Measurements from ENCODE around the gene RFPL1.
"Not testable (repeated sequence)": the region's sequence is repeated elsewhere in the genome, so short reads cannot be mapped to it uniquely, and the experiment has no call there.

The RFPL1 gene

DNA sequence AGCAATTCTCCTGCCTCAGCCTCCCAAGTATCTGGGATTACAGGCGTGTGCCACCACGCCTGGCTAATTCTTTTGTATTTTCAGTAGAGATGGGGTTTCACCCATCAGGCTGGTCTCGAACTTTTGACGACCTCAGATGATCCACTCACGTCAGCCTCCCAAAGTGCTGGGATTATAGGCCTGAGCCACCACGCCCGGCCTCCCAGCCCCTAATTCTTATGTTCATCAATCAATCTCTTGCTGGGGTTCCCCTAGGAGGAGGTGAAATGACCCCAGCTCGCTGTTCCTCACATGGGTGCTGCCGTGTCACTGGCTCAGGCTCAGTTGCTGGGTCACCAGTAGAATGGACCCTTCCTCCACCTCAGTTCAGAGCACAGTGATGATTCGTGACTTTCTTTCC is at the start of gene RFPL1:
Gene RFPL1, plus strand, starts transcription at position 301 of the 400 bp plus-strand sequence.
- peaks cover 33% of the 10 kb centered on the region for H3K27me3 Mint-ChIP-seq
- not testable (repeated sequence) for H3K27ac Mint-ChIP-seq, H3K4me1 Mint-ChIP-seq, ATAC-seq, H3K4me3 Mint-ChIP-seq, H3K9me3 Mint-ChIP-seq, DNase-seq

DNA sequence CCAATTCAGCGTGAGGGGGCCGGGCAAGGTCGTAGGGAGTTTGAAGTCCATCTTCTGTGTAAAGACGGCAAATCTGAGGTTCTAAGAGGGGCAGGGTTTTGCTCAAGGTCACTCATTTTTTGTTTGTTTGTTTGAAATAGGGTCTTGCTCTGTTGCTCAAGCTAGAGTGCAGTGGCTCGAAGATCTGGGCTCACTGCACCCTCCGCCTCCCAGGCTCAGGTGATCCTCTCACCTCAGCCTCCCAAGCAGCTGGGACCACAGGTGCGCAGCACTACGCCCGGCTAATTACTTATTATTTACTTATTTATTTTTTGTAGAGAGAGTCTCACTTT is 49.7 kb upstream of the RFPL1 start:
- Mint-ChIP-seq H3K27ac (peak overlapping the region; percentile 96 to 98), H3K27me3 (no peaks in the 10 kb centered on the region), H3K4me3 (peak overlapping the region; percentile 93 to 96), H3K4me1 (peaks cover 49% of the 10 kb centered on the region), H3K9me3 (no peaks in the 10 kb centered on the region)
- DNase-seq (no peak), ATAC-seq (peak; percentile 29)

DNA sequence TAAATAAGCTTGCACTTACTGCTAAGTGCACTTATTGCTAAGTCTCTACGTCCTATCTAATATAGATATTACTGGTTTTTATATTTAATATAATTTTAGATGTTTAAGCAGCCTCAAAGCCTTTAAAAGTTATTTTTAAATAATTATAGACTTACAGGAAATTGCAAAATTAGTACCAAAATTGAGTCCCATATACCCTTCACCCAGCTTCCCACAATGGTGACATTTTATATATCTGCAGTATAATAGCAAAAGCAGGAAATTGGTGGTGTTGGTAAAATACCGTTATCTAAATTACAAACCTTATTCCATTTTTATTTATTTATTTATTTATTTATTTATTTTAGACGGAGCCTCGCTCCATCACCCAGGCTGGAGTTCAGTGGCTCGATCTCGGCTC is 48.1 kb upstream of the RFPL1 start:
- ATAC-seq (no peak), DNase-seq (no peak)
- Mint-ChIP-seq H3K27me3 (no peaks in the 10 kb centered on the region), H3K9me3 (no peaks in the 10 kb centered on the region), H3K4me3 (no peak overlapping the region), H3K4me1 (peaks cover 45% of the 10 kb centered on the region), H3K27ac (no peak overlapping the region)

DNA sequence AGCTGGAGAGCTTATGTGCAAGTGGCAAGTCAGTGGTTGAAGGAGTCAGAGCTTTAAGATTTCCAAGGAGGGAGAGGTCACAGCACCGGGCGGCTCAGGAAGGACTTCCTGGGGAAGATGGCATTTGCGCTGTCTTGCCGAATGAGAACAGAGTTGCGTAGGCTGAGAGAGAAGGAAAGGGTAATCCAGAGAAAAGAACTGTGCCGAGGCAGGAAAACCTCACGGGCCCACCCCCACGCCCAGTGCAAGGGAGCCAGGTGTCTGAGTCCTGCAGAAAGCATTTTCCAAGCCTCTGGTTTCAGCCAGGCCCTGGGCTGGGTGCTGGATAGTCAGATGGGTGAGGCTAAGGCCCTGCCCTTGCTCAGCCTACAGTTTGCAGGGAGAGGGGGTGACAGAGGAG is 46.8 kb upstream of the RFPL1 start:
- Mint-ChIP-seq H3K9me3 (no peaks in the 10 kb centered on the region), H3K27ac (no peak overlapping the region), H3K27me3 (no peaks in the 10 kb centered on the region), H3K4me1 (peaks cover 33% of the 10 kb centered on the region), H3K4me3 (no peak overlapping the region)
- ATAC-seq: no peak
- no peak for DNase-seq

DNA sequence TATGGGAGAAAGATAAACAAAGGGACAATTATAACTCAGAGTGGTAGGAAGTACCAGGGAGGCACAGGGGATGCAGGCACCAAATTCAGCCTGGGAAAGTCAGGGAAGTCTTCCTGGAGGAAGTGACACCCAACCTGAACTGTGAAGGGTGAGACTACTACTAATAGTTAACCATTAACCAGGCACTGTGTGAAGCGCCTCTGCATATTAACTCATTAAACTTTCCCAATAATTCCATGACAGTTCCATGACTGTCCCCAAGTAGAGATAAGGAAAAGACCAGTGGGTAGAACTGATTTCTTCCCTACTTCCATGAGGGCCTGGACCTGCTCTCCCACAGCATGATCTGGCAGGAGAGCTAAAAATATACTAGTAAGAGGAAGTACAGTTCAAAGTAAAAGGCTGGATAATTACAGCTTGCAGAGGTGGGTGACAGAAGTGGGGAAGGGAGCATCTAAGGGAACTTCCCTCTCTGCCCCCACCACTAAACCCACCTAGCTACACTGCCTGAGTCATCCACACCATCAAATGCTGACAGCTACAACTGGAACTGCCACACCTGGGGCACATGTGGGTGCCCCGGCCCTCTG is 45.3 kb upstream of the RFPL1 start:
- peaks cover 19% of the 10 kb centered on the region for H3K4me1 Mint-ChIP-seq
- H3K27me3 Mint-ChIP-seq: no peaks in the 10 kb centered on the region
- no peaks in the 10 kb centered on the region for H3K9me3 Mint-ChIP-seq
- H3K27ac Mint-ChIP-seq: peak overlapping the region in 1 of 2 donors; percentile 75
- ATAC-seq (no peak), DNase-seq (no peak)
- H3K4me3 Mint-ChIP-seq: no peak overlapping the region

DNA sequence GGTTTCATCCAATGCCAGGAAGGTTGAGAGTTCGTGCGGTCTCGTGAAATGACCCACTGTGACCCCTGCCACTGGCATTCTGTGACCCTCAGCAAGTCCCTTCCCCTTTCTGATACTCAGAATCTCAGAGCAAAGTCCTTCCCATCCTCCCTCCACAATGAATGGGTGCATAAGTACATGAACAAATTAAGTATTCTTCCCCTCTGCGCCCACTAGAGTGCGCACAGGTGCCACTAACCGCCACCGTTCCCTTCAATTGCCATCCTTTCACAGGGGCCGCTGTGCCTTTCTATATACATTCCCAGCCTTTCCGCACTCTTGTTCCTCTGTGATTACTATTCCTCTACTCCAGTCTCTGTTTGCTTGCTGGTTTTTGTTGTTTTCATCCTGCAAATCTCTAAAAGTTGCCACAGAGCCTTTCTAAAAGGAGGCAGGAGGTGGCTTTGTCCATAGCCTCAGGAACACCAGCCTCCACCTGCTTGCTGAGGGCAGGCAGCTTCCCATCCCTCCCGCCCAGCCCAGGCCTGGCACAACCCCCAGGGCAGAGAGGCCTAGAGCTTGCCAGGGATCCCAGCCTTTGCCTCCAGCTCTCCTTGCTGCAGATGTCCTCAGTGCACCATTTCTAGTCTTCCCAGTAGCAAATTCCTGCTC is 43.3 kb upstream of the RFPL1 start:
- H3K4me1 Mint-ChIP-seq: peaks cover 10% of the 10 kb centered on the region
- H3K4me3 Mint-ChIP-seq: no peak overlapping the region
- no peak overlapping the region for H3K27ac Mint-ChIP-seq
- no peaks in the 10 kb centered on the region for H3K9me3 Mint-ChIP-seq
- no peaks in the 10 kb centered on the region for H3K27me3 Mint-ChIP-seq
- ATAC-seq (peak; percentile 92), DNase-seq (peak; percentile 49 to 56)

DNA sequence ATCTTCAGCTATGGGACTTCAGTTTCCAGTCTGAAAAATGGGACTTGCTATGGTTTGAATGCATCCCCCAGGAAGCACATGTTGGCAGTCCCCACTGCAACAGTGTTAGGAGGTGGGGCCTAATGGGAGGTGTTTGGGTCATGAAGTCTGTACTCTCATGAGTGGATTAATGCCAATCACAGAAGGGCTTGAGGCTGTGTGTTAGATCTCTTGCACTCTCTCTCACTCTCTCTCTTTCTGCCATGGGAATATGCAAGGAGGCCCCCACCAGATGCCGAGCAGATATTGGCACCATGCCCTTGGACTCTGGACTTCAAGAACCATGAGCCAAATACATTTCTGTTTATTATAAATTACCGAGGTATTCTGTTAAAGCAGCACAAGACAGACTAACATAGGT is 42.3 kb upstream of the RFPL1 start:
- H3K27ac Mint-ChIP-seq: no peak overlapping the region
- no peaks in the 10 kb centered on the region for H3K9me3 Mint-ChIP-seq
- no peak overlapping the region for H3K4me3 Mint-ChIP-seq
- DNase-seq: no peak
- peaks cover 10% of the 10 kb centered on the region for H3K4me1 Mint-ChIP-seq
- no peak for ATAC-seq
- H3K27me3 Mint-ChIP-seq: no peaks in the 10 kb centered on the region

DNA sequence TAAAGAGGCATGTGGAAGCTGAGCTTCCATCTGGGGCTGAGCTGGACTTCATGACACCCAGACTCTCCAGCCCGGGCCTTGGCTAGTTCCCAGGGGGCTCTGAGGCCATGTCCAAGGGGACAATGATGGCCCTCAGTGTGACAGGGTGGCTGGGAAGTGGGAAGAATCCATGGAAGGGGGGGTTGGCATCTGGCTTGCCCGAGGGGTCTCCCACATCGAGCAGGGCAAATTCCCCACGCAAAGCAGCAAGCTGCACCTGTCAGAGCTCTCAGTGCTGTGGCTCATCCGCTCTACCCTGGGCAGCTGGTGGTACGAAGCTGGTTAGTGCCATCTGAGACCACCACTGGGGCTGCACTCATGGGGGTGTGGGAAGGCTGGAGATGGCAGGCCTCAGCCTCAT is 40.6 kb upstream of the RFPL1 start:
- H3K4me3 Mint-ChIP-seq: no peak overlapping the region

DNA sequence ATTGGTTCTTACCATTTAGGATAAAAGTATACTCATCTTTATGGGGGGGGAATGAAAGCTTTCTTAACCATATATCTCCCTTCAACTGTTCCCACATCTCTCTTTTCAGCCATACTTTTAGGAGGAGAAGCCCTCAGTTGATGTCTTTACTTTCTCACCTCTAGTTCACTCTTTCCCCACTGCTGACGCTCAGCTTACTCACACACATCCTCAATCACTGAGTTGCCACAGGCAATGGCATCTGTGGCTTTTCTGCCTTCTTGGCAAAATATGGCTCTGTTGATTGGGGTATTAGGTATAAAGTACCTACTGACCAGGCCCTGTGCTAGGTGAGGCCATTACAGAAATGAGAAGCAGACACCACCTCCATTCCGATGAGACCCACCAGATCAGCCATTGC is 37.8 kb upstream of the RFPL1 start:
- no peak for DNase-seq
- peaks cover 8% of the 10 kb centered on the region for H3K27me3 Mint-ChIP-seq
- ATAC-seq: no peak
- no peak overlapping the region for H3K4me3 Mint-ChIP-seq
- no peaks in the 10 kb centered on the region for H3K4me1 Mint-ChIP-seq
- H3K9me3 Mint-ChIP-seq: no peaks in the 10 kb centered on the region
- H3K27ac Mint-ChIP-seq: no peak overlapping the region

More for the DNA sequence above, 40.6 kb upstream of the RFPL1 start:
- Mint-ChIP-seq H3K27me3 (peaks cover 8% of the 10 kb centered on the region), H3K4me1 (peaks cover 10% of the 10 kb centered on the region), H3K27ac (no peak overlapping the region), H3K9me3 (no peaks in the 10 kb centered on the region)
- no peak for DNase-seq
- no peak for ATAC-seq

DNA sequence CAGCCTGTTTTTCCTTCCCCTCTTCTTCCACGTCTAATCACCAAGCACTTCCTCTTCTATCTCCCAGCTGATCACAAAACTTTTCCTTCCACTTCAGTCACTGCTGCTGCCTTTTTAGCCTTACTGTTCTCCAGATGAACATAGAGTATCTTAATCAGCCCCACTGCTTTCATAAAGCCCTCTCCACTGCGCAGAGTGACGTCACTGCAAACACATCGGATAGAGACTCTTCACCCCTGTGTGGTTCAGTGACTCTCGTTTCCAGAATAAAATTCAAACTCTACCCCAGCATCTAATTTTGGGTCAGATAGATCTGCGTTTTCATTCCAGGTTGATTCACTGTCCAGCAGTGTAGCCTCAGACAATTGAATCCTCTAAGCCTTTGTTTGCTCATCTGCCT is 36.8 kb upstream of the RFPL1 start:
- not testable (repeated sequence) for H3K4me1 Mint-ChIP-seq, H3K9me3 Mint-ChIP-seq, ATAC-seq, DNase-seq, H3K4me3 Mint-ChIP-seq, H3K27ac Mint-ChIP-seq, H3K27me3 Mint-ChIP-seq

DNA sequence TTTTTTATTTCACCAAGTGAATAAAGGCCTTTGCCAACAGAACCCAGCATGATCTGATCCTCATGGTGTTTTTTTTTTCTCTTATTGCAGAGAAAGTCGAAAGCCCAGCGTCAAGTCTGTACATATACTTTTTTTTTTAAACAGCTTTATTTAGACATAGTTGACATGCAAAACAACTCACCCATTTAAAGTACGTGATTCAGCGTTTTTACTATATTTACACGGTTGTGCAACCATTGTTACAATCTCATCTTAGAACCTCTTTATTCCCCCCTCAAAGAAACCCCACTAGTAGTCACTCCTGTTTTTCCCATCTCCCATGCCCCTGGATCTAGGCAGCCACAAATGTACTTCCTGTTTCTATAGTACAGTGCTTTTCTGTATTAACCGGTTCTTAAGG is 29.4 kb upstream of the RFPL1 start:
- Mint-ChIP-seq H3K4me3 (no peak overlapping the region), H3K9me3 (no peaks in the 10 kb centered on the region), H3K27me3 (no peaks in the 10 kb centered on the region), H3K4me1 (peaks cover 18% of the 10 kb centered on the region), H3K27ac (no peak overlapping the region)
- DNase-seq: no peak
- ATAC-seq: no peak

DNA sequence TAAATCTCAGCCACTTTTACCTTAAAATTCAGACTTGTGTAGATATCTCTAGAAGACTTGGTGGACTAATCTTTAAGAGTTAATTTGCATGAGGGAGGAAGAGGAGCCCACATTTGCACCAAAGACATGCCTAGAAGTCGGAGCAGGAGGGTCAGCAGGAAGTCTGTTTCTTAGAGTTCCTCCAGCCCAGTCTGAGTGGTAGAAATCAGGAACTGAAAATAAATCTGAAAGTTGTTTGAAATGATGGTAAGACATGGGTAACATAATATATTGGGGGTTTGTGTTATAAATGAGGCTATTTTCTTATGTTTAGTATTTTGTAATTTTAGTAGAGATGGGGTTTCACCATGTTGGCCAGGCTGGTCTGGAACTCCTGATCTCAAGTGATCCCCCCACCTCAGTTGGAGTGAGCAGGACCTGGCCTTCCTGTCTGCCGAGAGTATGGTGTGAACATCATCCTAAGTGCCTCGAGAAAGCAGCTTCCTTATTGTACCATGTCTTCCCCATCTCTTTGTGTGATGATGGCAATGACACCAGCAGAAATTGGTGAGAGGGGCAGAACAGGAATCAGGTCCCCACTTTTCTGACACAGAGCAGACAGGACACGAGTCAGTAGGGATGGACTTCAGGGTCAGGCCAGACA is 26.7 kb upstream of the RFPL1 start:
- peaks cover 37% of the 10 kb centered on the region for H3K4me1 Mint-ChIP-seq
- H3K9me3 Mint-ChIP-seq, H3K27ac Mint-ChIP-seq, ATAC-seq, DNase-seq, H3K27me3 Mint-ChIP-seq, H3K4me3 Mint-ChIP-seq: not testable (repeated sequence)

DNA sequence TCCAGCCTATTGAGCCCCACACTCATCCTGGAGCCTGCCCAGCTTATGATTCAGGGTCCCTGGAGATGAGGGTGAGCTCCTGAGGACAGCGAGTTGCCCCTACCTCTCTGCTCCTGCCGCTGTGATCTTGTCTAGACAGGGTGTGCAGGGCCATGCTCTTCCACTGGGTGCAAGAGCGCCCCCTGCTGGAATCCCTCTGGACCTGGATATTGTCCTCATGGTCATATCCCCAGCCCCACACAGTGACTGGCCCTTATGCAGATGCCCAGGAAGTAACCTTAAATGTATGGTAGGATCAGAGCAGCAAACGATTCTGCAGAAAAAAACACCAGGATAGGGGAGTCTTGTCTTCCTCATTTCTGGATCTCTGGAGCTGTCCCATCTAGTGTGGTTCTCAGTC is 25.6 kb upstream of the RFPL1 start:
- H3K9me3 Mint-ChIP-seq: not testable (repeated sequence)
- peak; percentile 28 to 31 for DNase-seq

DNA sequence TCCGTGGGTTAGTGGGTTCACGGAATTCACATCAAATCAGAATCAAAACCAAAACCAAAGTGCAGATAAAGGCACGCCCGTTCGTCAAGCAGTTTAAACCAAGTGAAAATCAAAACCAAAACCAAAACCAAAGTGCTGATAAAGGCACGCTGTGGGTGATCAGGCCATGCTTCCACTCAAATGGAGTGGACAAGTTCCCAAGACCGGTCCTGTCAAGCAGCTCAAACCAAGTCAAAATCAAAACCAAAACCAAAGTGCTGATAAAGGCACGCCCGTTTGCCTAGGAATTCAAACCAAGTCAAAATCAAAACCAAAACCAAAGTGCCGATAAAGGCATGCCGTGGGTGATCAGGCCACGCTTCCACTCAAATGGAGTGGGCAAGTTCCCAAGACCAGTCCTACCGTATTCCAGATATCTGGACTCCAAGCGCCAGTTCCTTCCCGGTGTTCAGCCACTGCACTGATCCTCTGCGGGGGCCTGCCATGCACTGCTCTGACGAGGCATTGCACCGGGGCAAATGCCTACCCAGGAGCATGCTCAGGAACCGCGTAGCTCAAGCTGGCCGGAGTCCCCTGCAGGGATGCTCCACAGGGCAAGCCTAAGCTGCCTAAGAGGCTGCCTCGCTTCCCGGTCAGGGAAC is 23.3 kb upstream of the RFPL1 start:
- Mint-ChIP-seq H3K27ac (peak overlapping the region; percentile 95 to 97), H3K4me3 (peak overlapping the region; percentile 82 to 84), H3K4me1 (peaks cover 37% of the 10 kb centered on the region)
- not testable (repeated sequence) for H3K27me3 Mint-ChIP-seq, H3K9me3 Mint-ChIP-seq
- peak; percentile 41 to 69 for DNase-seq
- ATAC-seq: peak; percentile 87

More for the DNA sequence above, 25.6 kb upstream of the RFPL1 start:
- not testable (repeated sequence) for H3K27ac Mint-ChIP-seq, H3K27me3 Mint-ChIP-seq, H3K4me3 Mint-ChIP-seq
- H3K4me1 Mint-ChIP-seq: peaks cover 37% of the 10 kb centered on the region
- peak; percentile 87 for ATAC-seq

DNA sequence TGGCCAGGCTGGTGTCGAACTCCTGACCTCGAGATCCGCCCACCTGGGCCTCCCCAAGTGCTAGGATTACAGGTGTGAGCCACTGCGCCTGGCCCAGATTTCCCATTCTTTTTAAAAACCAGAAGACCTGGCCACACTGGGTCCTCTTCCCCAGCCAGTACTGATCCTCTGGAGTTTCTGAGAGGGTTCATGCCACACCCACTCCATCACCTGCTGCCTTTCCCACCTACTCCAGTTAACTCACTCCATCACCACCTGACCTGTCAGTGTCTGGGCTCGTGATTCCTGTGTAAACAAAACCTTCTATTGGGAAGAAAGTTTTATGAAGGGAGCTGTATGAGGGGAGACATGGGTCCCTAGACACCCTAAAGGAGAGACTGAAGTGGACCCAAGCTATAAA is 19.7 kb upstream of the RFPL1 start:
- H3K4me3 Mint-ChIP-seq, ATAC-seq, DNase-seq, H3K9me3 Mint-ChIP-seq, H3K27ac Mint-ChIP-seq: not testable (repeated sequence)
- Mint-ChIP-seq H3K27me3 (peaks cover 21% of the 10 kb centered on the region), H3K4me1 (peaks cover 21% of the 10 kb centered on the region)

DNA sequence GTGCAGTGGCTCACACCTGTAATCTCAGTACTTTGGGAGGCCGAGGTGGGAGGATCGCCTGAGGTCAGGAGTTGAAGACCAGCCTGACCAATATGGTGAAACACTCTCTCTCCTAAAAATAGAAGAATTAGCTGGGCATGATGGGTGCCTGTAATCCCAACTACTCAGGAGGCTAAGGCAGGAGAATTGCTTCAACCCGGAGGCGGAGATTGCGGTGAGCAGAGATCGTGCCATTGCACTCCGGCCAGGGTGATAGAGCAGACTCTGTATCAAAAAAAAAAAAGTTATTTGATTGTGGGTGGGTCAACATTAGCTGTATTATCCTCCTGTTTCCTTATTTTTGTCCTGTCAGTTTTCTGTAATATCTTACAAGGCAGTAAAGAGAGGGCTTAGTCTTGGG is 11.9 kb upstream of the RFPL1 start:
- no peak overlapping the region for H3K27ac Mint-ChIP-seq
- no peak overlapping the region for H3K4me3 Mint-ChIP-seq
- H3K4me1 Mint-ChIP-seq: no peaks in the 10 kb centered on the region
- DNase-seq (no peak), ATAC-seq (no peak)
- no peaks in the 10 kb centered on the region for H3K9me3 Mint-ChIP-seq
- H3K27me3 Mint-ChIP-seq: peaks cover 36% of the 10 kb centered on the region

Data from stimulated activated naive CD8-positive, alpha-beta T cell treated with anti-CD3 and anti-CD28 coated beads, Interleukin-15, amount 100 ng/mL, for 72 hours (primary cell).